Uterus (tissue), 2 donors: ENCODE data around the gene THRB.

Experiments
- POLR2A ChIP-seq, 2 donors: fragments of 450-650 bp; IDR thresholded peaks; one replicate each; pipeline ENCODE4 v1.6.1; 2016; ENCODE audit warnings: antibody characterized with exemption in 2 of 2, mild to moderate bottlenecking in 1 of 2, moderate library complexity in 1 of 2
- TF ChIP-seq, protein P1 (sequence below), 4 experiments: fragments of 200-600 bp in 2 of 4; fragments of 450-650 bp in 2 of 4; sonication (generic) in 2 of 4; IDR thresholded peaks; one replicate each; pipeline ENCODE4 v1.5.1; 2016 to 2019; ENCODE audit warnings: antibody characterized with exemption in 4 of 4, mild to moderate bottlenecking in 2 of 4, moderate library complexity in 1 of 4

DNA sequence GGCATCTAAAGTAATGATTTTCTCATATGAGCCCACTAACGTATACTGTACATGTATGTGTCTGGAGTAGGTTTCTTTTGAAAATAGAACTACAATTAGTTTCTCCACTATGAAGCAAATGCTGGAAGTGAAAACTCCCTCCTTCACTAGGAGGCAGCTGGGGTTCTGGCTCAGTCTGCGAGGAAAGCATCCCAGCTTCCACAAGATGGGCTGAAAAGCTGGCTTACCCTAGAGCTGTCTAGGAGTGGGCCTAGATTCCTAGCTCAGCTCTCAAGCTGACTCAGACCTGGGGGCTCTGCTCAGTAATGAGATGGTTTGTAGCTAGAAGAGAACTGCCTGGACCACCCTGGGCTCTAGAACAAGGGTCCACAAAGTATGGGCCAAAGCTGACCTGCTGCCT, 268.3 kb downstream of the THRB start:
- TF ChIP-seq, protein P1, sequence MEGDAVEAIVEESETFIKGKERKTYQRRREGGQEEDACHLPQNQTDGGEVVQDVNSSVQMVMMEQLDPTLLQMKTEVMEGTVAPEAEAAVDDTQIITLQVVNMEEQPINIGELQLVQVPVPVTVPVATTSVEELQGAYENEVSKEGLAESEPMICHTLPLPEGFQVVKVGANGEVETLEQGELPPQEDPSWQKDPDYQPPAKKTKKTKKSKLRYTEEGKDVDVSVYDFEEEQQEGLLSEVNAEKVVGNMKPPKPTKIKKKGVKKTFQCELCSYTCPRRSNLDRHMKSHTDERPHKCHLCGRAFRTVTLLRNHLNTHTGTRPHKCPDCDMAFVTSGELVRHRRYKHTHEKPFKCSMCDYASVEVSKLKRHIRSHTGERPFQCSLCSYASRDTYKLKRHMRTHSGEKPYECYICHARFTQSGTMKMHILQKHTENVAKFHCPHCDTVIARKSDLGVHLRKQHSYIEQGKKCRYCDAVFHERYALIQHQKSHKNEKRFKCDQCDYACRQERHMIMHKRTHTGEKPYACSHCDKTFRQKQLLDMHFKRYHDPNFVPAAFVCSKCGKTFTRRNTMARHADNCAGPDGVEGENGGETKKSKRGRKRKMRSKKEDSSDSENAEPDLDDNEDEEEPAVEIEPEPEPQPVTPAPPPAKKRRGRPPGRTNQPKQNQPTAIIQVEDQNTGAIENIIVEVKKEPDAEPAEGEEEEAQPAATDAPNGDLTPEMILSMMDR (IDR thresholded peaks at IDR 0.05): no peak
- TF ChIP-seq POLR2A (IDR thresholded peaks at IDR 0.05): no peak
